ENCODE data around the gene CGN.

The CGN gene

GRCh38 chr1:151556052-151556451 lies 44.9 kb downstream of the CGN start:
- no peak for DNase-seq

- no peak for DNase-seq
Measured at GRCh38 chr1:151562661-151563060, 51.5 kb downstream of the CGN start.

GRCh38 chr1:151563376-151563775 lies 52.2 kb downstream of the CGN start:
- DNase-seq: no peak

GRCh38 chr1:151565502-151566189 lies 54.5 kb downstream of the CGN start:
- DNase-seq: no peak

GRCh38 chr1:151568626-151569088 lies 57.5 kb downstream of the CGN start:
- no peak for DNase-seq

GRCh38 chr1:151570819-151571218 lies 59.6 kb downstream of the CGN start:
- no peak for DNase-seq

GRCh38 chr1:151574575-151575529 lies 63.7 kb downstream of the CGN start:
- DNase-seq: no peak

GRCh38 chr1:151577173-151577572 lies 66.0 kb downstream of the CGN start:
- DNase-seq: no peak

- DNase-seq: no peak
Measured at GRCh38 chr1:151578941-151579340, 67.8 kb downstream of the CGN start.

- DNase-seq: no peak
Measured at GRCh38 chr1:151579436-151580225, 68.4 kb downstream of the CGN start.

GRCh38 chr1:151581451-151581850 lies 70.3 kb downstream of the CGN start:
- no peak for DNase-seq

- DNase-seq: no peak
Measured at GRCh38 chr1:151581921-151582320, 70.7 kb downstream of the CGN start.

GRCh38 chr1:151583796-151584195 lies 72.6 kb downstream of the CGN start:
- no peak for DNase-seq

- DNase-seq: no peak
Measured at GRCh38 chr1:151584278-151584677, 73.1 kb downstream of the CGN start.

- DNase-seq: no peak
Measured at GRCh38 chr1:151584780-151585179, 73.6 kb downstream of the CGN start.

- DNase-seq: no peak
Measured at GRCh38 chr1:151585622-151586021, 74.4 kb downstream of the CGN start.
